Measurements from ENCODE around the gene SDF4.
A peak's percentile ranks its signal among the peaks of the same experiment; 100 is the strongest.

Gene SDF4

GRCh38 chr1:1240822-1241587 lies 9.2 kb upstream of the SDF4 start:
- no peak for DNase-seq

- DNase-seq: no peak
Observed at GRCh38 chr1:1240348-1240732, 8.5 kb upstream of the SDF4 start.

- no peak for DNase-seq
Observed at GRCh38 chr1:1239614-1240347, 8.0 kb upstream of the SDF4 start.

DNA sequence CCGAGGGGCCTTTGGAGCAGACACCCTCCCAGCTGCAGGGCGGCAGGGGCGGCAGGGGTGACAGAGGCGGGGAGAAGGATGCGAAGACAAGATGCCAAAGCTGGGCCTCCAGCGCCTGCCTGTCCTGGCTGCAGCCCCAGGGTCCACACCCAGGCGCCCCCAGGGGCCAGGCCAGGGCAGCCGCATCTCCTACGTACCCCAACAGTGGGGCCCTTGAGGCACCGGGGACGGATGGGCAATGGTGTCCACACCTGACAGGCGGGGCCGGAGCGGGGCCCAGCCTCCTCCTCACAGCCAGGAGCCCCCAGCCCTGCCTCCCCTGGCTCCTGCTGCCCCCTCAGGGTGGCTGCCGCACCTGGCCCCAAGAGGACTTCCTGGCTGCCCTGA lies 7.4 kb upstream of the SDF4 start:
- DNase-seq: no peak

- DNase-seq: no peak
Observed at GRCh38 chr1:1238702-1239178, 6.9 kb upstream of the SDF4 start.

GRCh38 chr1:1237874-1238701 lies 6.3 kb upstream of the SDF4 start:
- DNase-seq: no peak

DNA sequence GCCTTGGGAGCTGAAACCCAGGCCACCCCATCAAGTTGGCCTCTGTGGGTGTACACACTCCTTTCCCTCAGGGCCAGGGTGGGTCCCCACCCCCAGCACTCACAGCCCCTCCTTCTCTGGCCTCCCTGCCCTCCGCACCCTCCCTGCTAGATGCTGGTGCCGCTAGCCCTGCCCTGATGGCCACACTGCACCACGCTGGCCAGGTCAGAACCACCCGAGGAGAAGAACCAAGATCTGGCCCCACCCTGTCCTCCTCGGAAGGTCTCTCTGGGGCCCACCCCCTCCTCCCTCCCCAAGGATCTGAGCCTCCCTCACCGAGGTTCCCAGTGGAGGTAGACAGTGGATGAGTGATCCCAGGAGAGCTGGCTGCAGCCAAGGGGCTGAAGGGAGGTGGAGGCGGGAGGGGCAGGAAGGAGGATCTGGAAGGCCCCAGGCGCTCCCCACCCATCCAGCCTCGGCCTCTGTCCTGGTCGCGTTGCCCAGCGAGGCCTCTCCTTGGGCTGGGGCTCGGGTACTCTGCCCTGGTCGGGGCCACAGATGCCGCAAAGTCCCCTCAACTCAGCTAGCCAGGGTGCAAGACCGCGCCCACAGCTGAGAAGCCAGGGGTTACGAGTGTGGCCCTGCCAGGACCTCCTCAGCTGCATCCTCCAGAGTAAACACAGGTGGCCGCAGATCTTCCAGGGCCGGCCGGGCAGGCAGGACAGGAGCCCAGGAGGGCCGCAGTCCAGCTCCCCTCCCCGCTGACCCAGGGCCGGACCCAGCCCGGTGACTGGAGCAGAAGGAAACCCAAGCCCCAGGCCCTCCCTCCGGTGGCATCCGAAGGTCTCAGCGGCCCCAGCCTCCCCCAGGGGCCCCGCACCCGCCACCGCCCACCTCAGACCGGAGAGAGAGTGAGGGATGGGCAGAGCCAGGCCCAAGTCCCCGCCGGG lies 5.4 kb upstream of the SDF4 start:
- no peak for DNase-seq

DNA sequence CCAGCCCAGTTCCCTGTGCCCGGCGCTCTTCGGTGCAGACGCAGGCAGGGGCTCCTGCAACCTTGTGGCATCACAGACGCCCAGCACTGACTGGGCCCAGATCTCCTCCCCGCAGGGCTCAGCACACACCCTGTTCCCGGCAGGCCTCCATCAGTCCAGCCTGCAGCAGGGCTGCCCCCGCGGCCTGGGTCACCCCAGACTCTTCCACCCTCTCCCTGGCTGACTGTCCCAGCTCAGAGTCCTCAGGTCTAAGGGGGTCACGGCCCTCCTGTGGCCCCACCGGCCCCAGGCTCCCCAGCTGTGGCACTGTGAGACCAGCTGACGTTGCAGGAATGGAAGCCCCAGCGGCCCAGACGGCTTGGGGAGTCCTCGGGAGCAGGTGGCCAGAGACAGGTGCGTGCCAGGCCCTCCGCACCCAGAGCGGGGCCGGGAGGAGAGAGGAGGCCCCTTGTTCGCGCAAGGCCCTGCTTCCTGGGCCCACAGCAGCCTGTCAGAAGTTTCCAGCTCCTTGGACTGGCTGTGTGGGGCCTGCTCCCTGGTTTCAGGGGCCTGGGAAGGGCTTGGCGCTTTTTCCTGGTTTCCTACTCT lies 4.5 kb upstream of the SDF4 start:
- DNase-seq: no peak

- no peak for DNase-seq
Observed at GRCh38 chr1:1235016-1235744, 3.4 kb upstream of the SDF4 start.

DNA sequence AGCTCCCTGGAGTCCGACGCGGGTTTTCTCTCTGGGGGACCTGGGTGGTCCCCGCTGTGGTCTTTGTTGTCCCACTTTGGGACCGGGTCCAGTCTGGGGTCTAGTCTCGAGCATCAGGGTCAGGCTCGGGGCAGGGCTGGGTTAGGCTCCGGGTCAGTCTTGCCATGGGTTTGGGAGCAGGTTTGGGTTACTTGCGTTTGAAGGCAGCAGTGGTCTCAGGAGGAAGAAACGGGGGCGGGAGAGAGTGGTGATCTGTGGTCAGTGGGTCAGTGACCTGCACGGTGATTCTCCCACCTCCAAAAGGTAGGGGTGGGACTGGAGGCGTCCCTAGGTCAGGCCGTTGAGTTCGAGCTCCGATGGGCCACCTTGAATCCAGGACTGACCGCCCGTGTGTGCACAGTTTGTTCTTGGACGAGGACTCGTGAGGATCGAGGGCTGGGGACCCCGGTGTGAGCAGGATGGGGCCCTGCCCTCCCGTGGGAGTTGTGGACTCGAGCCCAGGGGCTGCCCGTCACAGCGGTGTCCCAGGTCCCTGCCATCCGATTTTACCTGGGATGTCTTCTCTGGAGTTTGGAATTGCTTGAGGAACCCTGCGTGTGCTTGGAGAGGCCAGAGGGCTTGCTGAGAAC lies 2.5 kb upstream of the SDF4 start:
- no peak for DNase-seq

DNA sequence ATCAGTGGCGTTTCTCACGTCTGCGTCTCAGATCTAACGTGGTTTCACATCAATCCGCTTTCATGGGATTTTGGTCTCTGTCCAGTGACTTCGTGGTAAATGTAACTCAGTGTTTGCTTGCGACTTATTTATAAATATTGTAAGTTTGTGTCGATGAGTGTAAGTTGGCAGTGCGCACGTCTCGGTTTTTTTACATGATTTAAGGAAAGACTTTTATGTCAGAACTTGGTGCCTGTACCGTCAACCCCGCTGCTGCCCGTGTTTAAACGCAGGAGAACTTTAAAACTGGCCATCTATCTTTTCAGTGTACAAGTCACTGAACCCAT lies 1.7 kb upstream of the SDF4 start:
- DNase-seq: no peak

- no peak for DNase-seq
Observed at GRCh38 chr1:1232796-1233566, 1.2 kb upstream of the SDF4 start.

DNA sequence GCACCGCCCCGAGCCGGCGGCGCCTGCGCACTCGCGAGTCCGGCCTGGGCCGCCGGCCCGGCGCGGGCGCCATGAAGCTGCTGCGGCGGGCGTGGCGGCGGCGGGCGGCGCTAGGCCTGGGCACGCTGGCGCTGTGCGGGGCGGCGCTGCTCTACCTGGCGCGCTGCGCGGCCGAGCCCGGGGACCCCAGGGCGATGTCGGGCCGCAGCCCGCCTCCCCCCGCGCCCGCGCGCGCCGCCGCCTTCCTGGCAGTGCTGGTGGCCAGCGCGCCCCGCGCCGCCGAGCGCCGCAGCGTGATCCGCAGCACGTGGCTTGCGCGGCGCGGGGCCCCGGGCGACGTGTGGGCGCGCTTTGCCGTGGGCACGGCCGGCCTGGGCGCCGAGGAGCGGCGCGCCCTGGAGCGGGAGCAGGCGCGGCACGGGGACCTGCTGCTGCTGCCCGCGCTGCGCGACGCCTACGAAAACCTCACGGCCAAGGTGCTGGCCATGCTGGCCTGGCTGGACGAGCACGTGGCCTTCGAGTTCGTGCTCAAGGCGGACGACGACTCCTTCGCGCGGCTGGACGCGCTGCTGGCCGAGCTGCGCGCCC lies 501 bp upstream of the SDF4 start, which contains the start of gene B3GALT6:
Gene B3GALT6, plus strand, starts transcription at position 30 of the 588 bp plus-strand sequence. Its CDS starts 42 bp downstream, at position 72.
- peak in 1 of 2 donors; percentile 67 for DNase-seq

- no peak for DNase-seq
Observed at GRCh38 chr1:1230656-1231399, 973 bp downstream of the SDF4 start.

- DNase-seq: no peak
Observed at GRCh38 chr1:1229770-1230169, 2.0 kb downstream of the SDF4 start.

DNA sequence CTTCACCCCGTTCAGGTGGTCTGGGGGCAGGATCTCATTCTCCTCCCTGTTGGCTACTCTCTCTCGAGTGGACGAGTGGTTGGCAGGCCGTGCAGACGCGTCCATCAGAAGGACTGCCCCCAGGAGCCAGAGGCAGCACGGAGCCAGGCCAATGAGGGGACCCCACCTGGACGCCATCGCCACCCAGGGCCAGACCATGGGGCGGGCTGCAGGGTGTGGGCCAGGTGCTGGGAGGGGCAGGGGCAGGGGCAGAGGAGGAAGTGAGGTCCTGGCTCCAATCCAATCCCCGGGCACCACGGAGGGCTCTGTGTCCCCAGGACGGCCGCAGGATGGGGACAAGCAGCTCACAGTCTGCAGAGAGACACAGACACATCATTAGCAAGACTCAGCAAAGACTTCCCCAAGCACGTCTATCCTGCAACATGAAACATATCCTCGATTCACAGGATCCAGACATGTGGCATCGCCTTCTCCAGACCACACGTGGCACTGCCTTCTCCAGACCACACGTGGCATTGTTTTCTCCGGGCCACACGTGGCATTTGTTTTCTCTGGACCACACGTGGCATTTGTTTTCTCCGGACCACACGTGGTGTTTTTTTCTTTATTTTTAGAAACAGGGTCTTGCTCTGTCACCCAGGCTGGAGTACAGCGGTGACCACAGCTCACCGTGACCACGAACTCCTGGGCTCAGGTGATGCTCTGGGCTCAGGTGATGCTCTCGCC lies 3.0 kb downstream of the SDF4 start:
- no peak for DNase-seq

- no peak for DNase-seq
Observed at GRCh38 chr1:1228187-1228586, 3.6 kb downstream of the SDF4 start.

DNA sequence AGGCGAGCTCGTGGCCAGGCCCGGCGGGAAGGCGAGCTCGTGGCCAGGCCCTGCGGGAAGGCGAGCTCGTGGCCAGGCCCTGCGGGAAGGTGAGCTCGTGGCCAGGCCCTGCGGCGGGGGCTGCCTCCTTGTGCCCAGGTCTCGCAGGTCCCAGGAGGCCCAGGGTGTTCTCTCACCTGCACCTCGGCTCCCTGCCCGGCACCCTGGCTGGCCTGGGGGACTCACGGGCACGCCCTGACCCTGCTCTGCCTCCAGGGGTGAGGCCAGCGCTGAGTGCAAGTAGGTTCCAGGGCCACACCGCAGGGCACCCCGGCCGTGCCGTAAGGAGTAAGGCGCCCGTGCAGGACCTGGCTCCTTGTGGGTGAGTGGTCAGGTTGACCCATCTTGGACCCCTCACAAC lies 4.4 kb downstream of the SDF4 start:
- DNase-seq: no peak

Data from hippocampal formation (tissue), 2 donors.